IMR-90 (cell line): Measurements from ENCODE around the gene ARL4C. TPM values are rescaled to one million over a fixed set of nuclear protein-coding genes. Genes with fewer than 3 reads are reported as not detected.

Experiments used
- ATAC-seq: fragments of 200-7000 bp; cut with Tn5 transposase; 2 replicates; pipeline ENCODE4 v1.9.1; 2020; ENCODE audit warnings: low read depth, mild to moderate bottlenecking, moderate library complexity
- BruUV-seq: library from RNA; stranded (reverse); fragments of 400-500 nt; replicated peaks from 2 replicates; lab custom pipeline; 2021; lab: Mats Ljungman, UMichigan
- CTCF ChIA-PET: fragments of 300-600 bp; formaldehyde crosslinking; extraction: SDS; loops from one replicate; lab custom pipeline; 2021; ENCODE audit warnings: antibody characterized with exemption; lab: Yijun Ruan, JAX
- POLR2A ChIA-PET: fragments of 300-600 bp; sonication (Branson Sonifier 250); formaldehyde crosslinking; loops from one replicate; lab custom pipeline; 2022; ENCODE audit warnings: antibody characterized with exemption; ENCODE audit not compliant: unreplicated experiment; lab: Charles Lee
- DNase-seq: peaks from one replicate; pipeline ENCODE4 v3.0.0; 2013
- H2AFZ ChIP-seq: replicated peaks from 2 replicates; pipeline ENCODE3; 2013; ENCODE audit warnings: low read length, mild to moderate bottlenecking; ENCODE audit not compliant: poor library complexity
- H2AK5ac ChIP-seq: 2 replicates; pipeline ENCODE4 v1.6.1; 2013; ENCODE audit warnings: low read depth, low read length, inconsistent platforms
- H2AK9ac ChIP-seq: replicated peaks from 2 replicates; pipeline ENCODE3; 2013; ENCODE audit warnings: mild to moderate bottlenecking, low read depth, low read length, moderate library complexity; ENCODE audit not compliant: poor library complexity
- H2BK120ac ChIP-seq: 2 replicates; pipeline ENCODE4 v1.6.1; 2013; ENCODE audit warnings: low read depth, low read length, inconsistent platforms
- H2BK15ac ChIP-seq: 3 replicates; pipeline ENCODE4 v1.6.1; 2013; ENCODE audit warnings: low read depth, low read length, inconsistent platforms
- H2BK20ac ChIP-seq: 2 replicates; pipeline ENCODE4 v1.6.1; 2013; ENCODE audit warnings: low read depth, mild to moderate bottlenecking, inconsistent platforms, low read length, moderate library complexity
- H2BK5ac ChIP-seq: 2 replicates; pipeline ENCODE4 v1.6.1; 2013; ENCODE audit warnings: mild to moderate bottlenecking, low read depth, low read length, inconsistent platforms; ENCODE audit not compliant: poor library complexity, severe bottlenecking
- H3K14ac ChIP-seq: replicated peaks from 2 replicates; pipeline ENCODE4 v1.6.1; 2013; ENCODE audit warnings: low read depth, low read length, inconsistent platforms
- H3K18ac ChIP-seq: 2 replicates; pipeline ENCODE4 v1.6.1; 2013; ENCODE audit warnings: low read depth, low read length, control low read depth
- H3K23ac ChIP-seq: 2 replicates; pipeline ENCODE4 v1.6.1; 2013; ENCODE audit warnings: low read depth, low read length, inconsistent platforms
- H3K27ac ChIP-seq: 2 replicates; pipeline ENCODE4 v1.5.1; 2013; ENCODE audit warnings: mild to moderate bottlenecking, control low read depth, low read length; ENCODE audit not compliant: insufficient read depth
- H3K27me3 ChIP-seq: 2 replicates; pipeline ENCODE4 v1.6.1; 2013; ENCODE audit warnings: low read length; ENCODE audit not compliant: control insufficient read depth, insufficient read depth
- H3K36me3 ChIP-seq: 2 replicates; pipeline ENCODE4 v1.6.1; 2013; ENCODE audit warnings: low read length, mixed read lengths; ENCODE audit not compliant: control insufficient read depth, insufficient read depth
- H3K4ac ChIP-seq: 2 replicates; pipeline ENCODE4 v1.6.1; 2013; ENCODE audit warnings: low read depth, low read length, inconsistent platforms
- H3K4me1 ChIP-seq: 2 replicates; pipeline ENCODE4 v1.6.1; 2013; ENCODE audit warnings: low read length, mixed read lengths; ENCODE audit not compliant: control insufficient read depth, insufficient read depth
- H3K4me2 ChIP-seq: 2 replicates; pipeline ENCODE4 v1.6.1; 2013; ENCODE audit warnings: low read depth, mild to moderate bottlenecking, control low read depth, low read length, moderate library complexity
- H3K4me3 ChIP-seq: 2 replicates; pipeline ENCODE4 v1.5.1; 2013; ENCODE audit warnings: low read depth, mild to moderate bottlenecking, control low read depth, low read length, moderate library complexity; ENCODE audit not compliant: insufficient read depth
- H3K56ac ChIP-seq: 2 replicates; pipeline ENCODE4 v1.6.1; 2013; ENCODE audit warnings: low read length, inconsistent platforms; ENCODE audit not compliant: insufficient read depth; ENCODE audit errors: extremely low read depth
- H3K79me1 ChIP-seq, 2 experiments: 2 replicates each; pipeline ENCODE4 v1.6.1; 2013; ENCODE audit warnings: low read length in 2 of 2, inconsistent platforms in 1 of 2, low read depth in 1 of 2
- H3K9ac ChIP-seq: 2 replicates; pipeline ENCODE4 v1.6.1; 2013; ENCODE audit warnings: low read depth, low read length, control low read depth
- H3K9me1 ChIP-seq: 2 replicates; pipeline ENCODE4 v1.6.1; 2013; ENCODE audit warnings: low read length, inconsistent platforms; ENCODE audit not compliant: insufficient read depth
- H3K9me3 ChIP-seq: 2 replicates; pipeline ENCODE4 v1.6.1; 2013; ENCODE audit warnings: low read length; ENCODE audit not compliant: control insufficient read depth, insufficient read depth
- H4K20me1 ChIP-seq: 2 replicates; pipeline ENCODE4 v1.6.1; 2013; ENCODE audit warnings: low read length, inconsistent platforms; ENCODE audit not compliant: insufficient read depth
- H4K5ac ChIP-seq: 2 replicates; pipeline ENCODE4 v1.6.1; 2013; ENCODE audit warnings: mild to moderate bottlenecking, low read depth, low read length, control low read depth
- H4K8ac ChIP-seq, 2 experiments: 2 replicates each; pipeline ENCODE4 v1.6.1; 2013; ENCODE audit warnings: low read depth in 2 of 2, low read length in 2 of 2, control low read depth in 1 of 2, inconsistent platforms in 1 of 2
- H4K91ac ChIP-seq: 2 replicates; pipeline ENCODE4 v1.6.1; 2013; ENCODE audit warnings: low read depth, low read length, inconsistent platforms; ENCODE audit not compliant: insufficient read depth
- BHLHE40 ChIP-seq: fragments of 150-350 bp; IDR thresholded peaks from 2 replicates; pipeline ENCODE4 v1.6.1; 2016; ENCODE audit warnings: mild to moderate bottlenecking, low read depth, low read length
- CHD1 ChIP-seq: IDR thresholded peaks from 2 replicates; pipeline ENCODE4 v1.6.1; 2012; ENCODE audit warnings: low read depth, low read length, improper control_type of control experiment
- ELK1 ChIP-seq: fragments of 150-350 bp; IDR thresholded peaks from 2 replicates; pipeline ENCODE4 v1.6.1; 2016; ENCODE audit warnings: low read depth, mild to moderate bottlenecking, low read length, moderate library complexity, borderline replicate concordance
- POLR2A ChIP-seq: IDR thresholded peaks from 2 replicates; pipeline ENCODE4 v1.6.1; 2012; ENCODE audit warnings: mild to moderate bottlenecking, low read depth, low read length
- RAD21 ChIP-seq: IDR thresholded peaks from 2 replicates; pipeline ENCODE4 v1.6.1; 2012; ENCODE audit warnings: low read length, improper control_type of control experiment
- RFX5 ChIP-seq: IDR thresholded peaks from 2 replicates; pipeline ENCODE4 v1.8.0; 2012; ENCODE audit warnings: low read depth, mild to moderate bottlenecking, low read length, moderate library complexity
- WGBS, 2 experiments: methylation state at CpG; one replicate each; pipeline versions ENCODE4 v1.1.5 to v1.1.7; 2013; ENCODE audit warnings: missing lambda C conversion rate in 2 of 2; ENCODE audit not compliant: insufficient read length in 1 of 2; ENCODE audit errors: extremely low coverage in 2 of 2; 5-methylcytosine and 5-hydroxymethylcytosine counted together
- dilution Hi-C: fragments of 300-500 bp; cut with HindIII; formaldehyde crosslinking; loops from one replicate; pipeline ENCODE4 v1.14.3; 2018; ENCODE audit warnings: low sequenced_read_pairs; ENCODE audit not compliant: unreplicated experiment
- in situ Hi-C: fragments of 300-500 bp; cut with MboI; formaldehyde crosslinking; loops from 3 replicates; pipeline ENCODE4 v1.14.3; 2019; ENCODE audit warnings: low sequenced_read_pairs, inconsistent platforms, mixed read lengths
- intact Hi-C: fragments of 100-400 bp; cut with micrococcal nuclease; formaldehyde crosslinking; loops from 2 replicates; pipeline ENCODE4 v1.10.0; 2022
- polyA plus RNA-seq, 3 experiments: library from polyadenylated mRNA; depleted of rRNA; stranded (reverse); fragments of >200 nt; gene quantifications; 2 replicates each; pipeline ENCODE4 v1.2.3, GENCODE V29; 2012; ENCODE audit warnings: low replicate concordance in 1 of 3
- total RNA-seq: library from RNA; depleted of rRNA; stranded (reverse); fragments of >200 nt; gene quantifications from 2 replicates; pipeline ENCODE4 v1.2.3, GENCODE V29; 2012

Gene ARL4C
- total and polyA plus RNA-seq, 2 of the 4 experiments (the other 2 are of a cell fraction), result 7.7 to 8.2 TPM

- no peak overlapping the region for H3K4ac ChIP-seq
- in situ Hi-C loops, result no loop called here
- no CpG with 5 or more reads among the region's 3 CpGs for WGBS, 2 experiments
Measured at GRCh38 chr2:234480337-234480736, 16.5 kb downstream of the ARL4C start.

More at GRCh38 chr2:234480337-234480736, 16.5 kb downstream of the ARL4C start:
- CTCF ChIA-PET, result no interaction called here
- Histone ChIP-seq H3K27me3 (no peaks in the 10 kb centered on the region; the same call in 1 of the 2 replicates), H3K18ac (no peak overlapping the region), H3K4me2 (no peak overlapping the region), H3K79me1 (no peaks in the 10 kb centered on the region), H3K9me1 (no peaks in the 10 kb centered on the region), H3K9me3 (no peaks in the 10 kb centered on the region), H3K9ac (no peak overlapping the region), H2BK20ac (no peak overlapping the region), H3K23ac (no peak overlapping the region), H2AFZ (no peak overlapping the region), H3K36me3 (no peaks in the 10 kb centered on the region), H3K14ac (no peak overlapping the region), H3K27ac (no peak overlapping the region), H3K56ac (no peak overlapping the region), H4K20me1 (no peaks in the 10 kb centered on the region), H4K5ac (no peak overlapping the region), H4K8ac (no peak overlapping the region), H2BK15ac (no peak overlapping the region), H4K91ac (no peak overlapping the region), H3K4me3 (no peak overlapping the region), H2BK120ac (no peak overlapping the region), H2BK5ac (no peak overlapping the region), H2AK9ac (no peak overlapping the region), H3K4me1 (no peaks in the 10 kb centered on the region), H2AK5ac (no peak overlapping the region)
- no TSS peak for BruUV-seq
- dilution Hi-C loops, result no loop called here
- TF ChIP-seq CHD1, result no peak
- no peak for TF ChIP-seq POLR2A
- TF ChIP-seq ELK1, result no peak
- no peak for TF ChIP-seq RFX5
- no peak for TF ChIP-seq BHLHE40
- TF ChIP-seq RAD21, result no peak
- DNase-seq (no peak), ATAC-seq (no peak)
- POLR2A ChIA-PET, result no interaction called here
- intact Hi-C loops, result no loop called here
